Osteoblast (primary cell): ENCODE measurements around the gene DSP. TPM values are rescaled to one million over a fixed set of nuclear protein-coding genes. Genes with fewer than 3 reads are reported as not detected.
A peak's percentile ranks its signal among the peaks of the same experiment; 100 is the strongest.

Experiments
- DNase-seq: peaks from one replicate; pipeline ENCODE4 v3.0.0; 2011; ENCODE audit warnings: low spot score, mixed read lengths; ENCODE audit not compliant: insufficient read length; ENCODE audit errors: missing footprints
- H2AFZ ChIP-seq: 2 replicates; pipeline ENCODE4 v1.6.0; 2011; ENCODE audit warnings: mild to moderate bottlenecking, low read length
- H3K27ac ChIP-seq: 2 replicates; pipeline ENCODE4 v1.5.1; 2011; ENCODE audit warnings: mild to moderate bottlenecking, low read depth, low read length, moderate library complexity
- H3K27me3 ChIP-seq: 2 replicates; pipeline ENCODE4 v1.6.0; 2012; ENCODE audit warnings: mild to moderate bottlenecking, control low read depth, inconsistent platforms, low read length, moderate library complexity; ENCODE audit not compliant: insufficient read depth
- H3K36me3 ChIP-seq: 2 replicates; pipeline ENCODE4 v1.5.1; 2011; ENCODE audit warnings: mild to moderate bottlenecking, low read length, control low read depth, moderate library complexity; ENCODE audit not compliant: insufficient read depth
- H3K4me1 ChIP-seq: 2 replicates; pipeline ENCODE4 v1.5.1; 2011; ENCODE audit warnings: mild to moderate bottlenecking, low read length, control low read depth, moderate library complexity; ENCODE audit not compliant: insufficient read depth
- H3K4me2 ChIP-seq: 2 replicates; pipeline ENCODE4 v1.6.0; 2011; ENCODE audit warnings: mild to moderate bottlenecking, low read length; ENCODE audit not compliant: insufficient read depth
- H3K4me3 ChIP-seq: fragments of 200-600 bp; sonication (generic); 3 replicates; pipeline ENCODE4 v1.5.1; 2012; ENCODE audit warnings: mild to moderate bottlenecking, low read length, inconsistent platforms; ENCODE audit not compliant: insufficient read depth
- H3K79me2 ChIP-seq: 2 replicates; pipeline ENCODE4 v1.6.0; 2012; ENCODE audit warnings: mild to moderate bottlenecking, low read length, control low read depth, inconsistent platforms; ENCODE audit not compliant: insufficient read depth
- H3K9me3 ChIP-seq: 2 replicates; pipeline ENCODE4 v1.5.1; 2011; ENCODE audit warnings: low read depth, low read length, control low read depth
- H4K20me1 ChIP-seq: 2 replicates; pipeline ENCODE4 v1.6.0; 2012; ENCODE audit warnings: mild to moderate bottlenecking, low read length, control low read depth; ENCODE audit not compliant: insufficient read depth
- CTCF ChIP-seq: IDR thresholded peaks from 2 replicates; pipeline ENCODE4 v1.5.1; 2011; ENCODE audit warnings: mild to moderate bottlenecking, low read depth, low read length, moderate library complexity; ENCODE audit errors: extremely low read depth
- total RNA-seq: library from RNA; depleted of rRNA; stranded (reverse); fragments of >200 nt; gene quantifications from 2 replicates; pipeline ENCODE4 v1.2.3, GENCODE V29; 2012

Gene DSP
- total RNA-seq, 1 donor = 84.0 TPM

DNA sequence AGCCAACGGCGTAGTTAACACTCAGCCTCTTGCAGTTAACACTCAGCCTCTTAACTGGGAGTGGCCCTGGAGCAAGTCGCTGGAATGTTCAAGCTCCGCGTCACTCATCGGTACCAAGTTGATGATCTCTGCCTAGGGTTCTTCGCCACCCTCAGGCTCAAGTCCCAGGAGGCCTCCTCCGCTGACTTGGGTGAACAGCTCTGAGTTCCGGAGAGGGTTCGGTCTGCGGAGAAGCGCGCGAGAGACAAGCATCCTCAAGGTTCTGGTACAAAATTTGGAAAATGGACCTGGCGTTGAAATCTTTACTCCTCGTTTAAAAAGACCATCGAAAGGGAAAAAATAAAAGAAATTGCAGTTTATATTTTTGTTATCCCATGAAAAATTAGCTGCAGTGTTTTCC lies 876 bp upstream of the DSP start:
- H3K4me2 ChIP-seq = peak overlapping the region; percentile 83
- peaks cover 30% of the 10 kb centered on the region for H3K79me2 ChIP-seq
- H2AFZ ChIP-seq = peak overlapping the region; percentile 52
- no peaks in the 10 kb centered on the region for H3K27me3 ChIP-seq
- no peaks in the 10 kb centered on the region for H3K36me3 ChIP-seq
- H3K4me1 ChIP-seq = peaks cover 33% of the 10 kb centered on the region
- TF ChIP-seq CTCF = no peak
- DNase-seq = peak; percentile 75
- H3K4me3 ChIP-seq = peak overlapping the region; percentile 84
- peaks cover 4% of the 10 kb centered on the region for H4K20me1 ChIP-seq
- H3K27ac ChIP-seq = peak overlapping the region; percentile 75
- H3K9me3 ChIP-seq = no peaks in the 10 kb centered on the region

DNA sequence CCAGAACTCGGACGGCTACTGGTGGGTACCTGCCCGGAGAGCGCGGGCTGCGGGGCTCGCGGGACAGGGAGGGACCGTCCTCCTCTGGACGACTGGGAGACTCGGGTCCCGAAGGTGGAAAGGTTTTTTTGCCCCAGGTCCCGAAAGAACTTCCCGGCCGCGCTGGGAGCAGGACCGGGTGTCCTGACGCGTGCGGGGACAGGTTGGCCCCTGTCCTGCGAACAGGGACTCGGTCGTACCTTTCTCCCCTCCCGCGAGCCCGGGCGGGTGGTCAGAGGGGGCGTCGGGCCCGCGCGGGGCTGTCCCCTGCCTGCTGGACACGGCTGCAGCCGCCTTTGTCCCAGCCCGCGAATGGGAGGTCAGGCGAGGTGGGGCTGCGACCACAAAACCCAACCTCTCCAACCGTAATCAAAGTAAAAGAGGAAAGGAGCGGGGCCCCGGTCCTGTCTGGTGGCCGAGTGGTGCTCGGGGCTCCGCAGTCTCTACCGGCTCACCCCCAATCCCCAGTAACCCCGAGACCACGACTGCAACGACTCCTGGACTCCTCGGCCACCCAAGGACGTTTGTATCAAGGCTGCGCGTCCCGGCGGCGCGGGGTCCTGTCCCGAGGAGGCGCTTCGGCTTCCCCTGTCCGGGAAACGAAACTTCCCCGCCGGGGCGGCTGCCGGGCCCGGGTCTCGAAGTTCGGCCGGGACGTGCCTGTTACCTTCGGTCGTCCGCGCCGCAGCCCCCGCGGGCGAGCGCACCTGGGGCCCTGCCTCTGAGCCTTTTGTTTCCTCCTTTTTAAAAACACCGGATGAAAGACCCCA lies 798 bp downstream of the DSP start:
- peak; percentile 89 for DNase-seq
- Histone ChIP-seq H3K36me3 (no peaks in the 10 kb centered on the region), H3K4me3 (peak overlapping the region; percentile 84), H4K20me1 (peaks cover 5% of the 10 kb centered on the region), H2AFZ (peak overlapping the region; percentile 67), H3K27ac (peak overlapping the region; percentile 75), H3K4me1 (peaks cover 26% of the 10 kb centered on the region), H3K27me3 (no peaks in the 10 kb centered on the region), H3K4me2 (peak overlapping the region; percentile 83), H3K79me2 (peaks cover 46% of the 10 kb centered on the region), H3K9me3 (no peaks in the 10 kb centered on the region)
- TF ChIP-seq CTCF = no peak

DNA sequence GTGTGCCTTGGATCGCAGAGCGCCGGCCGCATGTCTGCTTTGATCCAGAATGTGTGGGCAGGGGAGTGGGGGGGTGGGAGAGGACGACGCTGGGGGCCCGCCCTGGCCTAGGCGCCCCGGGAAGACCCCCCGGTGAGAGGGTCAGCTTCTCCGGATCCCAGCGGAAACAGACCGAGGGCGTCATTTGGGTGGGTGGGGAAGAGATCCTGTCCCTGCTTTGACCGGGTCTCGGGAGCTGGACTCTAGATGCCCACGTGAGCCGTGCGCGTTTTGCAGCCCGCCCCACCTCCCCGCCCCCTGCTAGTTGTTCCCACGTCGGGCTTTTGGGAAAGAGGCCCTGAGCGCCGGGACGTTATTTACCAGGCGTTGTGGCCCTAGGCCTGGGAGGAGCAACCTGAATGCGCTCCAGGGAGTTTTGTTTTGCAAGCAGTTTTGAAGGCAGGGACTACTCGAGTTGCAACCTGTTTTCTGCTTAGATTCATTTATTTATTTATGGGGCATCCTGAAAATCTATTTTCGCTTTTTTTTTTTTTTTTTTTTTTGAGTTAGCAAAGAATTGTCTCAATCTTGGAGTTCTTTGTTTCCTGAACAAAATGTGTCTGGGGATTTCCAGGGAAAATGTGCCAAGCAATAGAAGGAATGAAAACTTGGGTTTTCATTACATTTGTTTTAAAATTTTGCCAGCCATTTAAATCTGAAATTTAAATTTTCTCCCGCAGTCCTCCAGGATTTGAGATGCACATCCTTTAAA lies 1.6 kb downstream of the DSP start:
- Histone ChIP-seq H3K27ac (peak overlapping the region; percentile 75), H3K27me3 (no peaks in the 10 kb centered on the region), H3K4me2 (peak overlapping the region; percentile 83), H2AFZ (no peak overlapping the region), H3K4me3 (peak overlapping the region; percentile 84), H3K79me2 (peaks cover 52% of the 10 kb centered on the region), H3K36me3 (no peaks in the 10 kb centered on the region), H4K20me1 (peaks cover 5% of the 10 kb centered on the region), H3K4me1 (peaks cover 19% of the 10 kb centered on the region), H3K9me3 (no peaks in the 10 kb centered on the region)
- DNase-seq = peak; percentile 94
- no peak for TF ChIP-seq CTCF
